RWPE1 (cell line): ENCODE data around the gene DPP7.
"Not testable (repeated sequence)": the region's sequence is repeated elsewhere in the genome, so short reads cannot be mapped to it uniquely, and the experiment has no call there.

Source experiments
- CTCF ChIA-PET: fragments of 350-600 bp; sonication (Branson Sonifier 250); formaldehyde crosslinking; extraction: SDS; loops from one replicate; lab custom pipeline; 2021; lab: Yijun Ruan, JAX
- POLR2A ChIA-PET: fragments of 400-600 bp; formaldehyde crosslinking; extraction: SDS; loops from one replicate; lab custom pipeline; 2020; ENCODE audit warnings: antibody characterized with exemption; ENCODE audit not compliant: low non-redundant PET; lab: Yijun Ruan, JAX
- DNase-seq: peaks from one replicate; pipeline ENCODE4 v3.0.0; 2012; ENCODE audit warnings: low spot score
- H3K27ac ChIP-seq: fragments of 450-650 bp; 2 replicates; pipeline ENCODE4 v1.5.1; 2017
- CTCF ChIP-seq: fragments of 450-650 bp; conservative IDR thresholded peaks from 2 replicates; pipeline ENCODE4 v1.5.1; 2017; ENCODE audit warnings: low read depth, mild to moderate bottlenecking

Gene DPP7

GRCh38 chr9:137064880-137065164 lies 49.7 kb downstream of the DPP7 start:
- ChIA-PET CTCF (interaction anchor here (0.8 to 3.5 kb wide), 14 partner anchors 11 to 287 kb away, joined by 3 to 54 read pairs (median 11); partner anchors contain the start of genes ABCA2, ENTPD2, NPDC1 and UAP1L1), POLR2A (interaction anchor here (0.5 kb wide), 1 partner anchor 11 kb away, joined by 6 read pairs; no protein-coding TSS in a partner anchor)
- no peak for TF ChIP-seq CTCF
- no peak for DNase-seq
- H3K27ac ChIP-seq: peak overlapping the region; percentile 85

- POLR2A ChIA-PET: interaction anchor here (0.6 kb wide), 2 partner anchors 10 to 89 kb away, joined by 3 to 9 read pairs; partner anchors contain the start of gene ENTPD2
- peak overlapping the region; percentile 85 for H3K27ac ChIP-seq
- TF ChIP-seq CTCF: peak; percentile 100
- peak; percentile 71 for DNase-seq
- CTCF ChIA-PET: interaction anchor here (0.6 to 3.5 kb wide), 31 partner anchors 9 to 287 kb away, joined by 3 to 54 read pairs (median 4); partner anchors contain the start of genes ABCA2, ENTPD2, MAN1B1 and NPDC1
These were observed 50.3 kb downstream of the DPP7 start for GRCh38 chr9:137064027-137064879.

GRCh38 chr9:137063311-137064026 lies 51.1 kb downstream of the DPP7 start:
- DNase-seq: no peak
- ChIA-PET POLR2A (interaction anchor here (0.6 kb wide), 1 partner anchor 10 kb away, joined by 3 read pairs; the partner anchor contains the start of gene ENTPD2), CTCF (interaction anchor here (0.6 to 3.5 kb wide), 30 partner anchors 9 to 286 kb away, joined by 3 to 54 read pairs (median 4); partner anchors contain the start of genes ABCA2, ENTPD2, MAN1B1 and NPDC1)
- no peak for TF ChIP-seq CTCF
- peak overlapping the region; percentile 85 for H3K27ac ChIP-seq

GRCh38 chr9:137062798-137063197 lies 51.7 kb downstream of the DPP7 start:
- POLR2A ChIA-PET, DNase-seq: not testable (repeated sequence)
- CTCF ChIA-PET: interaction anchor here (1.5 to 3.5 kb wide), 5 partner anchors 9 to 52 kb away, joined by 6 to 54 read pairs (median 21); partner anchors contain the start of genes ABCA2 and ENTPD2
- peak overlapping the region; percentile 85 for H3K27ac ChIP-seq

GRCh38 chr9:137062384-137062783 lies 52.1 kb downstream of the DPP7 start:
- POLR2A ChIA-PET: no interaction called here
- no peak for TF ChIP-seq CTCF
- CTCF ChIA-PET: interaction anchor here (3.2 to 3.5 kb wide), 2 partner anchors 13 to 34 kb away, joined by 16 to 21 read pairs; partner anchors contain the start of gene ABCA2
- H3K27ac ChIP-seq: peak overlapping the region; percentile 85
- DNase-seq: no peak
